HepG2 (cell line): ENCODE data around the gene DSG4. TPM values are rescaled to one million over a fixed set of nuclear protein-coding genes. Genes with fewer than 3 reads are reported as not detected.
A peak's percentile ranks its signal among the peaks of the same experiment; 100 is the strongest.

Experiments
- ATRX ChIP-seq: sonication (generic); formaldehyde crosslinking; IDR thresholded peaks from 2 replicates; pipeline ENCODE4 v1.4.0; 2020; ENCODE audit warnings: missing genetic modification reagents, borderline replicate concordance
- HNF4A ChIP-seq: sonication (generic); formaldehyde crosslinking; IDR thresholded peaks from 2 replicates; pipeline ENCODE4 v1.4.0; 2020; ENCODE audit warnings: missing genetic modification reagents
- ISL2 ChIP-seq: sonication (generic); formaldehyde crosslinking; IDR thresholded peaks from 2 replicates; pipeline ENCODE4 v1.5.0; 2020; ENCODE audit warnings: missing genetic modification reagents
- JUN ChIP-seq: sonication (generic); formaldehyde crosslinking; IDR thresholded peaks from 2 replicates; pipeline ENCODE4 v1.4.0; 2020; ENCODE audit warnings: mild to moderate bottlenecking, missing genetic modification reagents
- KLF15 ChIP-seq: sonication (generic); formaldehyde crosslinking; IDR thresholded peaks from 2 replicates; pipeline ENCODE4 v1.8.1; 2023; ENCODE audit warnings: borderline replicate concordance, mild to moderate bottlenecking, inconsistent platforms, missing genetic modification reagents, mixed read lengths
- NCOR1 ChIP-seq: fragments of 200-600 bp; sonication (generic); IDR thresholded peaks from 2 replicates; pipeline ENCODE4 v1.7.0; 2017; ENCODE audit warnings: antibody characterized with exemption, low read length, borderline replicate concordance
- RXRA ChIP-seq: sonication (generic); formaldehyde crosslinking; IDR thresholded peaks from 2 replicates; pipeline ENCODE4 v1.5.1; 2020; ENCODE audit warnings: missing genetic modification reagents
- TCF7 ChIP-seq: sonication (generic); IDR thresholded peaks from 2 replicates; pipeline ENCODE4 v1.6.1; 2016; ENCODE audit warnings: antibody characterized with exemption, low read depth
- ZFP1 ChIP-seq: IDR thresholded peaks from 2 replicates; pipeline ENCODE4 v1.6.1; 2016
- ZNF292 ChIP-seq: sonication (generic); formaldehyde crosslinking; IDR thresholded peaks from 2 replicates; pipeline ENCODE4 v1.8.1; 2022; ENCODE audit warnings: mild to moderate bottlenecking, low read depth, missing genetic modification reagents, borderline replicate concordance
- ZNF317 ChIP-seq: sonication (generic); formaldehyde crosslinking; IDR thresholded peaks from 2 replicates; pipeline ENCODE4 v1.5.0; 2020; ENCODE audit warnings: mild to moderate bottlenecking, missing genetic modification reagents
- ZNF644 ChIP-seq: IDR thresholded peaks from 2 replicates; pipeline ENCODE4 v1.6.1; 2016; ENCODE audit warnings: low read depth
- ZNF674 ChIP-seq: sonication (generic); formaldehyde crosslinking; IDR thresholded peaks from 2 replicates; pipeline ENCODE4 v1.5.0; 2020; ENCODE audit warnings: low read depth, mild to moderate bottlenecking, missing genetic modification reagents
- polyA plus RNA-seq, 8 experiments: library from polyadenylated mRNA; depleted of rRNA in 3 of 8; stranded (reverse) in 7 of 8; unstranded in 1 of 8; fragments of >200 nt; fragmentation: Illumina TruSeq in 4 of 8; extraction: Trizol in 4 of 8; gene quantifications; 2 replicates each; pipeline versions ENCODE4 v1.2.1 to v1.2.3, GENCODE V29; 2011 to 2016; ENCODE audit warnings: low read depth in 4 of 8, missing spikeins in 1 of 8, mixed read lengths in 1 of 8; ENCODE audit not compliant: insufficient read depth in 1 of 8
- total RNA-seq, 5 experiments: library from RNA; depleted of rRNA; stranded (reverse); fragments of >200 nt; fragmentation: Illumina TruSeq; extraction: Trizol; gene quantifications; 2 replicates each; pipeline ENCODE4 v1.2.3, GENCODE V29; 2016; ENCODE audit warnings: low read depth in 1 of 5
- TF ChIP-seq, protein P1 (sequence below): sonication (generic); formaldehyde crosslinking; IDR thresholded peaks from 2 replicates; pipeline ENCODE4 v1.4.0; 2020; ENCODE audit warnings: mild to moderate bottlenecking, missing genetic modification reagents, borderline replicate concordance

Gene DSG4
- total and polyA plus RNA-seq, 2 of the 13 experiments (the other 11 are each of a cell fraction or from before 2014, with no cell fraction given) = 0.07 TPM; not detected in 1

DNA sequence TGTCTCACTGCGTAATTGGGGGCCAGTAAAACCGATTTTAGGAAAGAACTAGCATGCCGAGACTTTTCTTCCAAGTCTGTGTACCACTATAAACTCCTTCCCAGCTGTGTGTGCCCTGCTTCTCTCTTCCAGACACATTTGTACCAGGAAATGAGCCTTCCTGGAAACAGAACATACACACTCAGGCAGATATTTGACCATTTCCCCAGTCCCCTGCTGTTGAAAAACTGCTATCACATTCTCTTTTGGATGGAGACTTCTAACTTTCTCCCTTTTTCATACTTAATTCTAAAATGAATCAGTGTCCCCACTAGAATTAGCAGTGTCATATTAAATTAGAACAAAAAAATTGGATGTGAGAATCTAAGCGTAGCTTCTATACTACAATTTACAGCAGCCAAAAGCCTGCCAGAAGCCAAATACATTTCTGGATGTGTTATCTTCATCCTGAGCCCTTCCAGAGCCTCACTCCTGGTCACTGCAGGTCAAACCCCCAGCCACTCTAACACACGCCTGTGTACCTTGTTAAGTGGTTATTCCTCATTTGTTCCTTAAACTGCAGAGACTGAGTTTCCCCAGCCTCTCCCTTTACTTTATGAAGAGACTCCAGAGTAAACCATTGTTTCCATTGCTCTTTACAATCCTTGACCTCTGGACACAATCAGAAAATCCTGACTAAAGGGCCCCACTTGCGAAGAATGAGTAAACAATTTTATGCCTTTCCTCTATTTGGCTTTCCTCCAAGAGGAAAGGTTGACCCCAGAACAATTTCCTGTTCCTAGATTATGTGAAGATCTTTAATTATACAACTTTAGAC, 20.4 kb downstream of the DSG4 start (continued):
- TF ChIP-seq ZNF317 (peak; percentile 98), RXRA (CRISPR knock-in tag) (peak; percentile 52; the same call in 1 of the 2 replicates), ZNF644 (CRISPR knock-in tag) (peak; percentile 50; the same call in 1 of the 2 replicates), ZNF674 (CRISPR knock-in tag) (no peak), ATRX (no peak), ISL2 (CRISPR knock-in tag) (peak; percentile 84), ZNF292 (CRISPR knock-in tag) (peak; percentile 13; the same call in 1 of the 2 replicates), ZFP1 (0 out of 2 replicates have a peak, but pooled peaks have one; percentile 59), NCOR1 (peak; percentile 93), TCF7 (peak; percentile 57), KLF15 (no peak), HNF4A (CRISPR knock-in tag) (peak; percentile 86), JUN (CRISPR knock-in tag) (no peak)
- TF ChIP-seq, protein P1, sequence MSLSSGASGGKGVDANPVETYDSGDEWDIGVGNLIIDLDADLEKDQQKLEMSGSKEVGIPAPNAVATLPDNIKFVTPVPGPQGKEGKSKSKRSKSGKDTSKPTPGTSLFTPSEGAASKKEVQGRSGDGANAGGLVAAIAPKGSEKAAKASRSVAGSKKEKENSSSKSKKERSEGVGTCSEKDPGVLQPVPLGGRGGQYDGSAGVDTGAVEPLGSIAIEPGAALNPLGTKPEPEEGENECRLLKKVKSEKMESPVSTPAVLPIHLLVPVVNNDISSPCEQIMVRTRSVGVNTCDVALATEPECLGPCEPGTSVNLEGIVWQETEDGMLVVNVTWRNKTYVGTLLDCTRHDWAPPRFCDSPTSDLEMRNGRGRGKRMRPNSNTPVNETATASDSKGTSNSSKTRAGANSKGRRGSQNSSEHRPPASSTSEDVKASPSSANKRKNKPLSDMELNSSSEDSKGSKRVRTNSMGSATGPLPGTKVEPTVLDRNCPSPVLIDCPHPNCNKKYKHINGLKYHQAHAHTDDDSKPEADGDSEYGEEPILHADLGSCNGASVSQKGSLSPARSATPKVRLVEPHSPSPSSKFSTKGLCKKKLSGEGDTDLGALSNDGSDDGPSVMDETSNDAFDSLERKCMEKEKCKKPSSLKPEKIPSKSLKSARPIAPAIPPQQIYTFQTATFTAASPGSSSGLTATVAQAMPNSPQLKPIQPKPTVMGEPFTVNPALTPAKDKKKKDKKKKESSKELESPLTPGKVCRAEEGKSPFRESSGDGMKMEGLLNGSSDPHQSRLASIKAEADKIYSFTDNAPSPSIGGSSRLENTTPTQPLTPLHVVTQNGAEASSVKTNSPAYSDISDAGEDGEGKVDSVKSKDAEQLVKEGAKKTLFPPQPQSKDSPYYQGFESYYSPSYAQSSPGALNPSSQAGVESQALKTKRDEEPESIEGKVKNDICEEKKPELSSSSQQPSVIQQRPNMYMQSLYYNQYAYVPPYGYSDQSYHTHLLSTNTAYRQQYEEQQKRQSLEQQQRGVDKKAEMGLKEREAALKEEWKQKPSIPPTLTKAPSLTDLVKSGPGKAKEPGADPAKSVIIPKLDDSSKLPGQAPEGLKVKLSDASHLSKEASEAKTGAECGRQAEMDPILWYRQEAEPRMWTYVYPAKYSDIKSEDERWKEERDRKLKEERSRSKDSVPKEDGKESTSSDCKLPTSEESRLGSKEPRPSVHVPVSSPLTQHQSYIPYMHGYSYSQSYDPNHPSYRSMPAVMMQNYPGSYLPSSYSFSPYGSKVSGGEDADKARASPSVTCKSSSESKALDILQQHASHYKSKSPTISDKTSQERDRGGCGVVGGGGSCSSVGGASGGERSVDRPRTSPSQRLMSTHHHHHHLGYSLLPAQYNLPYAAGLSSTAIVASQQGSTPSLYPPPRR (CRISPR knock-in tag) = 0 out of 2 replicates have a peak, but pooled peaks have one; percentile 72
